ENCODE results near the gene BSND.

BSND gene

DNA sequence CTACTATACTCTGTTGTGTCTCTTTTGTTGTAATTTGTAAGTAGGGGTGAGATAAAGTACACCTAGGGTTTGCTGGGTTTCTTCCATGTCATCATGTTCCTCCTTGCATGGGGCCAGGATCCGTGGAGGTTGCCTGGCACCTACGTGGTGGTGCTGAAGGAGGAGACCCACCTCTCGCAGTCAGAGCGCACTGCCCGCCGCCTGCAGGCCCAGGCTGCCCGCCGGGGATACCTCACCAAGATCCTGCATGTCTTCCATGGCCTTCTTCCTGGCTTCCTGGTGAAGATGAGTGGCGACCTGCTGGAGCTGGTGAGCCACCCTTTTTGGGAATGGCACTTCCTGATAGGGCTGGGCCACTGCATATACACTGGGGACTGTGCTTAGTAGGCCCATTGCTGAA, 45.0 kb downstream of the BSND start:
- H3K9me3 ChIP-seq (ENCODE audit: insufficient read depth, low read depth, low read length), result no peaks in the 10 kb centered on the region
- H3K9ac ChIP-seq (ENCODE audit: low read depth, low read length), result no peak overlapping the region
- peaks cover 4% of the 10 kb centered on the region for H3K4me1 ChIP-seq (ENCODE audit: insufficient read depth, low read length)
- peaks cover 30% of the 10 kb centered on the region for H3K27me3 ChIP-seq (ENCODE audit: insufficient read depth, low read length)
- peaks cover 10% of the 10 kb centered on the region; the same call in 1 of the 2 replicates for H3K36me3 ChIP-seq (ENCODE audit: insufficient read depth, low read depth, low read length)
- H3K4me3 ChIP-seq (ENCODE audit: low read length), result no peak overlapping the region
- no peak overlapping the region for H3K27ac ChIP-seq (ENCODE audit: low read length)

DNA sequence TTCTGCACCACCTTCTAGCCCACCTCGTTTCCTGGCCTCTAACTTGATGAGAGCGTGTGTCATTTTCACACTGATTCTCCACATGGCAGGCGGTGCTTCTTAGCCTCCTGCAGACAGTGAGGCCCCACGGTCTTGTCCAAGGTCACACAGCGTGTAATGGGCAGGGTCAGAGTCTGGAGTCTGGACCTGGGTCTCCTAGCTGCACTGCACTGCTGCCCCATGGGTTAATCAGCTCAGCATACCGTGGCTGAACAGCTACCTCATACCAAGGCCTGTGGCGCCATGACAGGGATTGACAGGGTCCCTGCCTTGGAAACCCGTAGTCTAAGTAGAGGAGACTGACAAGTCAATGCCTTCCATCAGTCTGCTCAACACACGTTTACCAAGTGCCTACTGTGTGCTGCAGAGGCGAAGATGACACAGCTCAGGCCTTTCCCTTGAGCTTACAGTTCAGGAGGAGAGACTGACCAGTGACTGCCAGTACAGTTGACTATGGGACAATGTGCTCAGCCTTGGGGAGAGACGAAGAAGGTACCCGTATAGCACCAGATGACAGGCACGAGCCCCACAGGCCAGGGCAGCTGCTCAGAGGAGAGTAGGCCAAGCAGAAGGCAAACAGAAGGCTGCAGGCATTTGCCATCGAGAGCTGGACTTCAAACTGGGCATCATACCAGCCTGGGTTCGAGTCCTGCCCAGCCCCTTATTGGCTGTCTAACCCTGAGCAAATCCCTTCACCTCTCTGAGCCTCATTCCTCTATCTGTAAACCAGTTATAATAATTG, 46.1 kb downstream of the BSND start:
- Histone ChIP-seq H3K36me3 (ENCODE audit: insufficient read depth, low read depth, low read length) (peaks cover 13% of the 10 kb centered on the region; the same call in 1 of the 2 replicates), H3K9me3 (ENCODE audit: insufficient read depth, low read depth, low read length) (no peaks in the 10 kb centered on the region)

GRCh38 chr1:55045430-55045829, 46.7 kb downstream of the BSND start:
- Histone ChIP-seq H3K27ac (ENCODE audit: low read length) (no peak overlapping the region), H3K36me3 (ENCODE audit: insufficient read depth, low read depth, low read length) (peaks cover 13% of the 10 kb centered on the region; the same call in 1 of the 2 replicates), H3K9ac (ENCODE audit: low read depth, low read length) (no peak overlapping the region), H3K4me1 (ENCODE audit: insufficient read depth, low read length) (no peaks in the 10 kb centered on the region; the same call in 1 of the 2 replicates), H3K27me3 (ENCODE audit: insufficient read depth, low read length) (peaks cover 13% of the 10 kb centered on the region), H3K4me3 (ENCODE audit: low read length) (no peak overlapping the region), H3K9me3 (ENCODE audit: insufficient read depth, low read depth, low read length) (no peaks in the 10 kb centered on the region)

More for the DNA sequence above, 46.1 kb downstream of the BSND start:
- Histone ChIP-seq H3K27ac (ENCODE audit: low read length) (no peak overlapping the region), H3K9ac (ENCODE audit: low read depth, low read length) (no peak overlapping the region), H3K4me3 (ENCODE audit: low read length) (no peak overlapping the region), H3K27me3 (ENCODE audit: insufficient read depth, low read length) (peaks cover 20% of the 10 kb centered on the region), H3K4me1 (ENCODE audit: insufficient read depth, low read length) (no peaks in the 10 kb centered on the region; the same call in 1 of the 2 replicates)

- H3K36me3 ChIP-seq (ENCODE audit: insufficient read depth, low read depth, low read length), result peaks cover 13% of the 10 kb centered on the region; the same call in 1 of the 2 replicates
- H3K4me1 ChIP-seq (ENCODE audit: insufficient read depth, low read length), result no peaks in the 10 kb centered on the region; the same call in 1 of the 2 replicates
- no peak overlapping the region for H3K9ac ChIP-seq (ENCODE audit: low read depth, low read length)
- no peaks in the 10 kb centered on the region; the same call in 1 of the 2 replicates for H3K27me3 ChIP-seq (ENCODE audit: insufficient read depth, low read length)
- no peak overlapping the region for H3K4me3 ChIP-seq (ENCODE audit: low read length)
- H3K9me3 ChIP-seq (ENCODE audit: insufficient read depth, low read depth, low read length), result no peaks in the 10 kb centered on the region
- no peak overlapping the region for H3K27ac ChIP-seq (ENCODE audit: low read length)
These were observed 48.1 kb downstream of the BSND start for GRCh38 chr1:55046871-55047270.

GRCh38 chr1:55047611-55048010, 48.9 kb downstream of the BSND start:
- Histone ChIP-seq H3K36me3 (ENCODE audit: insufficient read depth, low read depth, low read length) (peaks cover 14% of the 10 kb centered on the region; the same call in 1 of the 2 replicates), H3K4me3 (ENCODE audit: low read length) (no peak overlapping the region), H3K27ac (ENCODE audit: low read length) (no peak overlapping the region), H3K9ac (ENCODE audit: low read depth, low read length) (no peak overlapping the region), H3K9me3 (ENCODE audit: insufficient read depth, low read depth, low read length) (no peaks in the 10 kb centered on the region), H3K4me1 (ENCODE audit: insufficient read depth, low read length) (no peaks in the 10 kb centered on the region; the same call in 1 of the 2 replicates), H3K27me3 (ENCODE audit: insufficient read depth, low read length) (no peaks in the 10 kb centered on the region)

GRCh38 chr1:55048453-55049270, 49.9 kb downstream of the BSND start:
- Histone ChIP-seq H3K27ac (ENCODE audit: low read length) (no peak overlapping the region), H3K4me3 (ENCODE audit: low read length) (no peak overlapping the region), H3K27me3 (ENCODE audit: insufficient read depth, low read length) (no peaks in the 10 kb centered on the region), H3K9me3 (ENCODE audit: insufficient read depth, low read depth, low read length) (no peaks in the 10 kb centered on the region), H3K4me1 (ENCODE audit: insufficient read depth, low read length) (no peaks in the 10 kb centered on the region), H3K36me3 (ENCODE audit: insufficient read depth, low read depth, low read length) (peaks cover 20% of the 10 kb centered on the region; the same call in 1 of the 2 replicates), H3K9ac (ENCODE audit: low read depth, low read length) (no peak overlapping the region)

- no peak overlapping the region for H3K27ac ChIP-seq (ENCODE audit: low read length)
- H3K36me3 ChIP-seq (ENCODE audit: insufficient read depth, low read depth, low read length), result peaks cover 20% of the 10 kb centered on the region; the same call in 1 of the 2 replicates
- H3K27me3 ChIP-seq (ENCODE audit: insufficient read depth, low read length), result no peaks in the 10 kb centered on the region
- H3K4me1 ChIP-seq (ENCODE audit: insufficient read depth, low read length), result no peaks in the 10 kb centered on the region
- H3K9ac ChIP-seq (ENCODE audit: low read depth, low read length), result no peak overlapping the region
- no peak overlapping the region for H3K4me3 ChIP-seq (ENCODE audit: low read length)
- H3K9me3 ChIP-seq (ENCODE audit: insufficient read depth, low read depth, low read length), result no peaks in the 10 kb centered on the region
These were observed 50.7 kb downstream of the BSND start for GRCh38 chr1:55049271-55049913.

GRCh38 chr1:55049914-55050278, 51.2 kb downstream of the BSND start:
- Histone ChIP-seq H3K4me3 (ENCODE audit: low read length) (no peak overlapping the region), H3K27me3 (ENCODE audit: insufficient read depth, low read length) (no peaks in the 10 kb centered on the region), H3K36me3 (ENCODE audit: insufficient read depth, low read depth, low read length) (peaks cover 15% of the 10 kb centered on the region; the same call in 1 of the 2 replicates), H3K27ac (ENCODE audit: low read length) (no peak overlapping the region), H3K9me3 (ENCODE audit: insufficient read depth, low read depth, low read length) (no peaks in the 10 kb centered on the region), H3K4me1 (ENCODE audit: insufficient read depth, low read length) (no peaks in the 10 kb centered on the region), H3K9ac (ENCODE audit: low read depth, low read length) (no peak overlapping the region)

DNA sequence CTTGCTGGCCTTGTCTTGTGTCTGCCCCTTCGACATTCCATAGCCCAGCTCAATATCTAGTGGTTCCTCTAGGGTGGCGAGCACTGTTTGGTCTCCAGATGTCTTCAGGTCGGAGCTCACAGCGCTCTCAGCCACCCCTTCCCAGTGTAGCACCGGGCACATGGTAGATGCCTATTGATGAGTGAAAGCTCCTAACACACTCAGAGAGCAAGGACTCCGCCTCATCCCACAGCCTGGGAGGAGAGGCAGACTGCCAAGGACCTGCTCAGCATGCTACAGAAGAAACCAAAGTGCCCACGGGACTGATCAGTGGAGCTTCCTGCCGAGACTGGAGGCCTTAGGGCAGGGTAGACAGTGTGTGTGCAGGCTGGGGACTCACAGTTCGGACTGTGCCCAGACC, 51.5 kb downstream of the BSND start:
- H3K4me3 ChIP-seq (ENCODE audit: low read length), result no peak overlapping the region
- H3K27ac ChIP-seq (ENCODE audit: low read length), result no peak overlapping the region

GRCh38 chr1:55051169-55051568, 52.4 kb downstream of the BSND start:
- Histone ChIP-seq H3K27ac (ENCODE audit: low read length) (no peak overlapping the region), H3K36me3 (ENCODE audit: insufficient read depth, low read depth, low read length) (peaks cover 13% of the 10 kb centered on the region; the same call in 1 of the 2 replicates), H3K27me3 (ENCODE audit: insufficient read depth, low read length) (no peaks in the 10 kb centered on the region), H3K4me1 (ENCODE audit: insufficient read depth, low read length) (no peaks in the 10 kb centered on the region), H3K9me3 (ENCODE audit: insufficient read depth, low read depth, low read length) (no peaks in the 10 kb centered on the region), H3K4me3 (ENCODE audit: low read length) (no peak overlapping the region), H3K9ac (ENCODE audit: low read depth, low read length) (no peak overlapping the region)

More for the DNA sequence above, 51.5 kb downstream of the BSND start:
- Histone ChIP-seq H3K9me3 (ENCODE audit: insufficient read depth, low read depth, low read length) (no peaks in the 10 kb centered on the region), H3K27me3 (ENCODE audit: insufficient read depth, low read length) (no peaks in the 10 kb centered on the region), H3K36me3 (ENCODE audit: insufficient read depth, low read depth, low read length) (peaks cover 13% of the 10 kb centered on the region; the same call in 1 of the 2 replicates), H3K9ac (ENCODE audit: low read depth, low read length) (no peak overlapping the region), H3K4me1 (ENCODE audit: insufficient read depth, low read length) (no peaks in the 10 kb centered on the region)

GRCh38 chr1:55051621-55052020, 52.9 kb downstream of the BSND start:
- Histone ChIP-seq H3K27me3 (ENCODE audit: insufficient read depth, low read length) (no peaks in the 10 kb centered on the region), H3K36me3 (ENCODE audit: insufficient read depth, low read depth, low read length) (peaks cover 13% of the 10 kb centered on the region; the same call in 1 of the 2 replicates), H3K4me1 (ENCODE audit: insufficient read depth, low read length) (no peaks in the 10 kb centered on the region), H3K27ac (ENCODE audit: low read length) (no peak overlapping the region), H3K9me3 (ENCODE audit: insufficient read depth, low read depth, low read length) (no peaks in the 10 kb centered on the region), H3K9ac (ENCODE audit: low read depth, low read length) (no peak overlapping the region), H3K4me3 (ENCODE audit: low read length) (no peak overlapping the region)
